Muscle of back (tissue), 11 donors: ENCODE measurements around the gene CYFIP2. TPM values are rescaled to one million over a fixed set of nuclear protein-coding genes. Genes with fewer than 3 reads are reported as not detected.

Source experiments
- DNase-seq, 3 donors: peaks; one replicate each; pipeline versions ENCODE4 v3.0.0 to v3.0.0-alpha.2; 2013
- polyA plus RNA-seq, 10 donors: library from polyadenylated mRNA; unstranded; fragments of 120-200 nt; gene quantifications; one replicate each; pipeline ENCODE4 v1.2.1, GENCODE V29; 2013; ENCODE audit not compliant: insufficient read length in 10 of 10

CYFIP2 gene
- polyA plus RNA-seq, 10 donors: 4.0 to 15.4 (median 7.2) TPM

- no peak for DNase-seq
Observed at GRCh38 chr5:157356576-157356975, 90.7 kb downstream of the CYFIP2 start.

DNA sequence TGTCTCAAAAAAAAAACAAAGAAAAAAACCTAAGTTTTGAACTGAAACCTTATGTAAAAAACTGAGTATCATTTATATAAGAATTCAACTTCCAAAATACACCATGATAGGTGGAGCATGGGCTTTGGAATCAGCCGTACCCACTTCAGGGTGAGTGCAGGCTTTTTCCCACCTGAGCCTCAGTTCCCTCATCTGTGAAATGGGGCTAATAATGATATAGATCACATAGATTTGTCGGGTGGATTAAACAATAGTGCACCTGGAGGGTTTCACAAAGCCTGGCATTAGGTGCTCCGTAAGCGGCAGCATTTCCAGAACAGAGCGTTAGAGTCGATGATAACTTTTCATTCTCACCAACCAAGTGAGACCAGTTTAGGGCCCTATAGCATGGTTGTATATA lies 91.9 kb downstream of the CYFIP2 start:
- DNase-seq: no peak

- DNase-seq: no peak
Observed at GRCh38 chr5:157358871-157359270, 92.9 kb downstream of the CYFIP2 start.

- DNase-seq: no peak
Observed at GRCh38 chr5:157359356-157360055, 93.6 kb downstream of the CYFIP2 start.

DNA sequence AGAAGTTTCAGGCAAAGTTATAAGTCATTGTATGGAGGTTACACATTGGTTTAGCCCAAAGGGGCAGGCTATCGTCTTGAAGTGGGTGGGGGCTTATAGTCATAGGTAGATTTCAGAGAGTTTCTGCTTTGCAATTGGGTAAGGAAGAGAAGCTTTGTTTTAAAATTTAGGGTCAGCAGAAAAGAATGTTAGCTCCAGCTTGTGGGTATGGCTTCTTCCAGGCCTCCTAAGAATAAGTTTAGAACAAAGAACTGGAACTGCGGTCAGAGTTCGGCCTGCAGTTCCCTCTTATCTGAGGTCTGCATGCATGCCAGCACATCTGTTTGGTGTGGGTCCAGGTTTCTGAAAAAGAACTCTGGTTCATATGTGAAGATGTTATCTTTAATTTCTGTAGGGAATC lies 96.1 kb downstream of the CYFIP2 start:
- DNase-seq: peak; percentile 22 to 69 (median 40)

DNA sequence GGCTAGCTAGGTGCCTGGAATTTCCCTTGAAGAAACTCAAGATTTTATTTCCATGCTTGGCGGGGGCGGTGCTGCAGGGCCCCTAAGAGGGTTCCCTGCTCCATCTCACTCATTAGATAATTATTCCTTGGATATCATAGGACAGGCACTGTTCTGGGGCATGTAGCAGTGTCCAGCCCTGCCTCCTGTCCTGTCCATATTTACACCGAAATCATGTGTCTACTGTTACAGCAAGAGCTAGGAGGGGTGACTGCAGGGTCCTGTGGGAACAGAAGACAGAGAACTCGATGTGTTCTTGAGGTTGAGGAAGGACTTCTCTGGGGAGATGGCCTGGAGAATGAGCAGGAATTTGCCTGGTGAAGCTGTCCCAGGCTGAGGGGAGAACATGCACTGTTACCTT lies 96.6 kb downstream of the CYFIP2 start:
- no peak for DNase-seq

- no peak for DNase-seq
Observed at GRCh38 chr5:157362982-157363381, 97.1 kb downstream of the CYFIP2 start.

- no peak for DNase-seq
Observed at GRCh38 chr5:157365732-157366131, 99.8 kb downstream of the CYFIP2 start.

- DNase-seq: peak; percentile 44 to 69 (median 56)
Observed at GRCh38 chr5:157366741-157367674, 101.1 kb downstream of the CYFIP2 start.

DNA sequence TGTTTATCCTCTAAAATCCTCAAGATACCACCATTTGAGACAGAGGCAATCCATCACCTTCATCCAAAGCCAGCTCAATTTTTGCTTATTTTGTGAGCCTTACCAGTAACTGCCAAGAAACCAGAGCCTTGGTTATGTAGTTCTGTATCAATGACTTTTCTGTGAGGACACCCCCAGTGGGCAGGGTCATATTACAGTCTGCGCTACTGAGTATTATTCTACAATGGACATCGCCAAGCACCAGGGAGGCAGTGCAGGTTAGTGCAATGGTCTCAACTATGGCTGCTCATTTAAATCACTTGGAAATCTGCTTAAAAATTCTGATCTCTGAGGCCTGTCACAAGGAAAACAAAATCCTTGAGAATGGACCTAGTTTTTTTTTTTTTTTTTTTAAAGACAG lies 103.6 kb downstream of the CYFIP2 start:
- no peak for DNase-seq

- DNase-seq: peak in 2 of 3 donors; percentile 49 to 51
Observed at GRCh38 chr5:157370967-157371366, 105.0 kb downstream of the CYFIP2 start.

- peak in 1 of 3 donors; percentile 19 for DNase-seq
Observed at GRCh38 chr5:157371655-157372471, 105.9 kb downstream of the CYFIP2 start.

DNA sequence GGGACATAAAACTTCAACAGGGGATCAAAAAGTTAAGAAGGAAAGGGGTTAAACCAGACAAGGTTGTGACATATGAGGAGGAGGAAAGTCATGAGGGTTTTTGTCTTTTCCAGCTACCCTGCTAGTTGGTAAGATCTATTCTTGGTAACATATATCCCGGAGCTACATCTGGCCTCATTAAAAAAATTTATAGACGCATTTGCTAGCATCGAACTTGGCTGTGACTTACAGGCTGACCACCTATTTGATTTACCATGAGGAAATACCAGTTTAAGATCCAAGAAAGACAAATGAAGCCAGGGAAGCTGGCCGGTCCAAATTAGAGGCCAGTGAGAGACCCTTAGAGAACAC lies 106.5 kb downstream of the CYFIP2 start:
- no peak for DNase-seq

- DNase-seq: no peak
Observed at GRCh38 chr5:157378509-157378908, 112.6 kb downstream of the CYFIP2 start.

DNA sequence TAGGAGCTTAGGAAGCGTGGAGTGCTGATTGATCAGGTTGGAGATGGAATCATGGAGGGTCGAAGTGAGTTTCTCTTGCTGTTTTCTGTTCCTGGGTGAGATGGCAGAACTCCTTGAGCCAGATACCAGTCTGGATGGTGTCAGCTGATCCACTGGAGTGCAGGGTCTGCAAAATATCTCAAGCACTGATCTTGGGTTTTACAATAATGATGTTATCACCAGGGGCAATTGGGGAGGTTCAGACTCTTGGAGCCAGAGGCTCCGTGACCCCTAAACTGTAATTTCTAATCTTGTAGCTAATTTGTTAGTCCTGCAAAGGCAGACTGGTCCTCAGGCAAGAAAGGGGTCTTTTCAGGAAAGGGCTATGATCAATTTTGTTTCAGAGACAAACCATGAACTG lies 114.1 kb downstream of the CYFIP2 start:
- DNase-seq: no peak

- no peak for DNase-seq
Observed at GRCh38 chr5:157381746-157382145, 115.8 kb downstream of the CYFIP2 start.

DNA sequence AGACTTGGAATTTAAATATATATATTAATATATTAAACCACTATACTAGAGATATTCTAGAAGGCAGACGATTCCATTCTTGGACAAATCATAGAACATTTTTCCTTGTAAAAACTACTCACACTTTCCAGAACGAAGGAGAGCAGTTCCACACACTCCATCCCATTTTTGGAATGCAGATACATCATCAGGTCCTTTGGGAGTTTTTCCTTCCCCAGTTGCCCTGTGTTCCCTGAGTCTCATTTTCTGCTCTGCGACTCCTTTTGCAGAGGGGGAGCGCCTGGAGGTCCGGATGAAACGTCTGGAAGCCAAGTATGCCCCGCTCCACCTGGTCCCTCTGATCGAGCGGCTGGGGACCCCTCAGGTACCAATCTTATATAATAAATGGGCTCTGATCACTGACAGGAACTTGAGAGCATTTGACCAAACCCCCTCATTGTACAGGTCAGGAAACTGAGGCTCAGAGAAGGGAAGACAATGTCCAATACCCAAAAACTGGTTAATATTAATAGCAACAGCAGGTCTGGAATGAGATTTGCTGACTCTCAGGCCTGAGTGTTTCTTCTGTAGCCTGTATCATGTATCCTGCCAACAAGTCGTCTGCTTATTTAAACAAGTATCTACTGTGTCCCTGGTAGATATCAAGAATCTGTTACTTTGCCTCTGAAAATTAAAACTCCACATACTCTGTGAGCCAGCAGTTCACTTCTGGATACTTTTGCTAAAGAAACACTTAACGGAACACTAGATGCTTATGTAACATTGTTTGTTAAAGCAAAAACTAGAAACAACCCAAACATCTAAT lies 117.3 kb downstream of the CYFIP2 start:
- no peak for DNase-seq

DNA sequence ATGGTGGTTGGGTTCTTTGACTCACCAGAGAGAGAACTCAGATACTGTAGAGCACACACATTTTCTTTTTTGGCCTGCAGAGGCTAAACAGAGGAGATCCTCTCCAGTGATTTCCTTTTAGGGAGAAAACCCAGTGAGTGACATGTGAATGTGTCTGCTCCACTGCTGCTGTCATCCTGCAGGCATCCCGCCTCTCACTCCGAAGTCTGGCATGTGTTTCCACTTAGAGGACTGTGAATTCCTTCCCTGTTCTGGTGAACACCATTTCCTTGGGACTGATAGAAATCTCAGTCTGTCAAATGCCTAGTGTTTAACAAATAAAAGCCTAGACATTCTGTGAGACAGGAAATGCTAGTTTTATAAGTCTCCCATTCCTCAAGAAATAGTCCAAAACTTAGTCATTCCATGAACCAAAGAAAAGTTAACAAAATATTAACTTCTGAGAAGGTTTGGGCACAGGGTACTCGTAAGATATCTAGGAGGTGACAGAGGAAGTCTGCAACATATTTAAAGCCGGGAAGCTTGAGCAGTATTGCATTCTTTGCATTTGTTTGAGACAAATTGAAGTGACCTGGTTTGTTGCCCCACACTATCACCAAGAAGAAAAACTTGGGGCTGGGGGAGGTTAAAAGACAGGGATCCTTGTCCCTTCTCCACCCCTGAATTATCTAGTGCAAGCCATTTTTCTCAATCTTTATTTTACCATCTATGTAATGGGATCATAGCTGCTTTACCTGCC lies 119.2 kb downstream of the CYFIP2 start:
- DNase-seq: peak; percentile 77 to 99 (median 88)

GRCh38 chr5:157387041-157387563 lies 121.2 kb downstream of the CYFIP2 start:
- no peak for DNase-seq

- peak; percentile 69 to 92 (median 84) for DNase-seq
Observed at GRCh38 chr5:157387683-157388093, 121.8 kb downstream of the CYFIP2 start.
